HepG2 (cell line): ENCODE measurements around the gene CEP164.

Experiments
- BRF2 ChIP-seq: sonication (generic); formaldehyde crosslinking; IDR thresholded peaks from 2 replicates; pipeline ENCODE4 v1.8.1; 2022; ENCODE audit warnings: mild to moderate bottlenecking, missing genetic modification reagents
- HNRNPL ChIP-seq: fragments of 200-400 bp; formaldehyde crosslinking; IDR thresholded peaks from 2 replicates; pipeline ENCODE4 v1.6.1; 2017; ENCODE audit warnings: mild to moderate bottlenecking, low read depth, low read length
- ISL2 ChIP-seq: sonication (generic); formaldehyde crosslinking; IDR thresholded peaks from 2 replicates; pipeline ENCODE4 v1.5.0; 2020; ENCODE audit warnings: missing genetic modification reagents
- MIER3 ChIP-seq: IDR thresholded peaks from 2 replicates; pipeline ENCODE4 v1.6.1; 2016; ENCODE audit warnings: missing compliant biosample characterization, borderline replicate concordance
- NFE2 ChIP-seq: sonication (generic); formaldehyde crosslinking; IDR thresholded peaks from 2 replicates; pipeline ENCODE4 v1.4.0; 2020; ENCODE audit warnings: missing genetic modification reagents
- NR2F2 ChIP-seq: IDR thresholded peaks from 2 replicates; pipeline ENCODE4 v1.6.1; 2012; ENCODE audit warnings: low read depth, inconsistent platforms, borderline replicate concordance
- PAWR ChIP-seq: sonication (generic); formaldehyde crosslinking; IDR thresholded peaks from 2 replicates; pipeline ENCODE4 v1.4.0; 2020; ENCODE audit warnings: missing genetic modification reagents, mild to moderate bottlenecking, borderline replicate concordance
- ZNF780A ChIP-seq: sonication (generic); formaldehyde crosslinking; IDR thresholded peaks from 2 replicates; pipeline ENCODE4 v1.8.0; 2022; ENCODE audit warnings: mild to moderate bottlenecking, missing genetic modification reagents, moderate library complexity

GRCh38 chr11:117419482-117420142, 92.0 kb downstream of the CEP164 start:
- TF ChIP-seq BRF2 (CRISPR knock-in tag) (no peak), NR2F2 (no peak), HNRNPL (no peak), MIER3 (CRISPR knock-in tag) (no peak), ZNF780A (no peak), PAWR (CRISPR knock-in tag) (no peak), NFE2 (no peak), ISL2 (CRISPR knock-in tag) (no peak)
